ENCODE results near the gene AOC3. TPM values are rescaled to one million over a fixed set of nuclear protein-coding genes. Genes with fewer than 3 reads are reported as not detected.

The AOC3 gene
- total and polyA plus RNA-seq, 2 of the 4 experiments (the other 2 are of a cell fraction) = 0.17 TPM; not detected in 1

DNA sequence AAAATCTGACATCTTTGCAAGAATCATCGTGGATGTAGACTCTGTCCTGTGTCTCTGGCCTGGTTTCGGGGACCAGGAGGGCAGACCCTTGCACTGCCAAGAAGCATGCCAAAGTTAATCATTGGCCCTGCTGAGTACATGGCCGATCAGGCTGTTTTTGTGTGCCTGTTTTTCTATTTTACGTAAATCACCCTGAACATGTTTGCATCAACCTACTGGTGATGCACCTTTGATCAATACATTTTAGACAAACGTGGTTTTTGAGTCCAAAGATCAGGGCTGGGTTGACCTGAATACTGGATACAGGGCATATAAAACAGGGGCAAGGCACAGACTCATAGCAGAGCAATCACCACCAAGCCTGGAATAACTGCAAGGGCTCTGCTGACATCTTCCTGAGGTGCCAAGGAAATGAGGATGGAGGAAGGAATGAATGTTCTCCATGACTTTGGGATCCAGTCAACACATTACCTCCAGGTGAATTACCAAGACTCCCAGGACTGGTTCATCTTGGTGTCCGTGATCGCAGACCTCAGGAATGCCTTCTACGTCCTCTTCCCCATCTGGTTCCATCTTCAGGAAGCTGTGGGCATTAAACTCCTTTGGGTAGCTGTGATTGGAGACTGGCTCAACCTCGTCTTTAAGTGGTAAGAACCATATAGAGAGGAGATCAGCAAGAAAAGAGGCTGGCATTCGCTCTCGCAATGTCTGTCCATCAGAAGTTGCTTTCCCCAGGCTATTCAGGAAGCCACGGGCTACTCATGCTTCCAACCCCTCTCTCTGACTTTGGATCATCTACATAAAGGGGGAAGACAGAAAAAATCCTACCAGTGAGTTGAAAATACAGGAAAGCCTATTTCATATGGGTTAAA is 49.7 kb downstream of the AOC3 start, which contains the start of gene G6PC1:
Gene G6PC1 (plus strand): TSS at position 340 of the 872 bp plus-strand sequence. CDS start 78 bp downstream, at position 418.
- Histone ChIP-seq H3K18ac (ENCODE audit: low read depth, low read length) (no peak within 1 kb of the TSS), H3K14ac (replicated peaks; ENCODE audit: low read depth, low read length) (no peak within 1 kb of the TSS), H4K20me1 (ENCODE audit: insufficient read depth, low read length) (no peaks in the 10 kb centered on the region), H4K5ac (ENCODE audit: low read depth, low read length) (no peak within 1 kb of the TSS), H2AK9ac (replicated peaks; ENCODE audit: low read depth, low read length, poor library complexity) (no peak within 1 kb of the TSS), H2BK15ac (ENCODE audit: low read depth, low read length) (no peak within 1 kb of the TSS), H3K27ac (ENCODE audit: insufficient read depth, low read length) (no peak within 1 kb of the TSS), H3K79me1 (ENCODE audit: low read depth in 1 of 2, low read length in 2 of 2) (no peaks in the 10 kb centered on the region), H3K56ac (ENCODE audit: extremely low read depth, insufficient read depth, low read length) (no peak within 1 kb of the TSS), H3K23ac (ENCODE audit: low read depth, low read length) (no peak within 1 kb of the TSS), H3K27me3 (ENCODE audit: control insufficient read depth, insufficient read depth, low read length) (peaks cover 31% of the 10 kb centered on the region), H2BK20ac (ENCODE audit: low read depth, low read length) (no peak within 1 kb of the TSS), H3K9me1 (ENCODE audit: insufficient read depth, low read length) (no peaks in the 10 kb centered on the region), H3K4me3 (ENCODE audit: insufficient read depth, low read depth, low read length) (no peak within 1 kb of the TSS), H2AK5ac (ENCODE audit: low read depth, low read length) (no peak within 1 kb of the TSS), H3K4me2 (ENCODE audit: low read depth, low read length) (no peak within 1 kb of the TSS), H2BK120ac (ENCODE audit: low read depth, low read length) (no peak within 1 kb of the TSS), H2AFZ (replicated peaks; ENCODE audit: low read length, poor library complexity) (no peak within 1 kb of the TSS), H4K8ac (ENCODE audit: low read depth in 2 of 2, low read length in 2 of 2) (no peak within 1 kb of the TSS), H2BK5ac (ENCODE audit: low read depth, low read length, poor library complexity, severe bottlenecking) (no peak within 1 kb of the TSS), H3K9ac (ENCODE audit: low read depth, low read length) (no peak within 1 kb of the TSS), H4K91ac (ENCODE audit: insufficient read depth, low read depth, low read length) (no peak within 1 kb of the TSS), H3K36me3 (ENCODE audit: control insufficient read depth, insufficient read depth, low read length) (no peaks in the 10 kb centered on the region), H3K9me3 (ENCODE audit: control insufficient read depth, insufficient read depth, low read length) (no peaks in the 10 kb centered on the region), H3K4me1 (ENCODE audit: control insufficient read depth, insufficient read depth, low read length) (no peaks in the 10 kb centered on the region), H3K4ac (ENCODE audit: low read depth, low read length) (no peak within 1 kb of the TSS)
- BruUV-seq (replicated peaks) = no TSS peak
- 40% methylated on average over 1 of the region's 12 CpGs; no CpG with 5 or more reads in 1 of the 2 experiments for WGBS, 2 experiments (ENCODE audit: extremely low coverage in 2 of 2, insufficient read length in 1 of 2)
- ChIA-PET CTCF (no interaction called here), POLR2A (ENCODE audit: unreplicated experiment) (no interaction called here)
- no peak for ATAC-seq (ENCODE audit: low read depth)
- DNase-seq = no peak
- dilution Hi-C loops (cut with HindIII; ENCODE audit: low sequenced_read_pairs, unreplicated experiment) = no loop called here
- in situ Hi-C loops (cut with MboI; ENCODE audit: low sequenced_read_pairs) = no loop called here
- intact Hi-C loops (cut with micrococcal nuclease) = no loop called here
- TF ChIP-seq CEBPB (IDR thresholded peaks at IDR 0.05; ENCODE audit: low read depth, low read length) = no peak
- no peak for TF ChIP-seq RFX5 (IDR thresholded peaks at IDR 0.05; ENCODE audit: low read depth, low read length)
- no peak for TF ChIP-seq NFE2L2 (IDR thresholded peaks at IDR 0.05; ENCODE audit: low read depth, low read length)
- TF ChIP-seq SMC3 (IDR thresholded peaks at IDR 0.05; ENCODE audit: low read depth, low read length) = no peak
- TF ChIP-seq MXI1 (IDR thresholded peaks at IDR 0.05; ENCODE audit: borderline replicate concordance, low read depth, low read length) = no peak
- TF ChIP-seq, protein P1, sequence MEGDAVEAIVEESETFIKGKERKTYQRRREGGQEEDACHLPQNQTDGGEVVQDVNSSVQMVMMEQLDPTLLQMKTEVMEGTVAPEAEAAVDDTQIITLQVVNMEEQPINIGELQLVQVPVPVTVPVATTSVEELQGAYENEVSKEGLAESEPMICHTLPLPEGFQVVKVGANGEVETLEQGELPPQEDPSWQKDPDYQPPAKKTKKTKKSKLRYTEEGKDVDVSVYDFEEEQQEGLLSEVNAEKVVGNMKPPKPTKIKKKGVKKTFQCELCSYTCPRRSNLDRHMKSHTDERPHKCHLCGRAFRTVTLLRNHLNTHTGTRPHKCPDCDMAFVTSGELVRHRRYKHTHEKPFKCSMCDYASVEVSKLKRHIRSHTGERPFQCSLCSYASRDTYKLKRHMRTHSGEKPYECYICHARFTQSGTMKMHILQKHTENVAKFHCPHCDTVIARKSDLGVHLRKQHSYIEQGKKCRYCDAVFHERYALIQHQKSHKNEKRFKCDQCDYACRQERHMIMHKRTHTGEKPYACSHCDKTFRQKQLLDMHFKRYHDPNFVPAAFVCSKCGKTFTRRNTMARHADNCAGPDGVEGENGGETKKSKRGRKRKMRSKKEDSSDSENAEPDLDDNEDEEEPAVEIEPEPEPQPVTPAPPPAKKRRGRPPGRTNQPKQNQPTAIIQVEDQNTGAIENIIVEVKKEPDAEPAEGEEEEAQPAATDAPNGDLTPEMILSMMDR (conservative IDR thresholded peaks at IDR 0.05; ENCODE audit: low read depth, low read length) = no peak
- no peak for TF ChIP-seq RAD21 (IDR thresholded peaks at IDR 0.05; ENCODE audit: low read length)

Data from IMR-90 (cell line).